RWPE2 (cell line): ENCODE data around the gene FKBP2.
A peak's percentile ranks its signal among the peaks of the same experiment; 100 is the strongest.

Experiments
- ATAC-seq: fragments of 200-7000 bp; cut with Tn5 transposase; 3 replicates; pipeline ENCODE4 v1.9.1; 2021; ENCODE audit warnings: low read depth
- DNase-seq: peaks from one replicate; pipeline ENCODE4 v3.0.0-alpha.2; 2020; ENCODE audit warnings: low spot score
- H3K27ac ChIP-seq: fragments of 450-650 bp; 2 replicates; pipeline ENCODE4 v1.5.1; 2017; ENCODE audit warnings: mild to moderate bottlenecking; ENCODE audit not compliant: poor library complexity, severe bottlenecking
- H3K27me3 ChIP-seq: fragments of 250-450 bp; sonication (Bioruptor Pico); 2 replicates; pipeline ENCODE4 v1.5.1; 2021; ENCODE audit warnings: mild to moderate bottlenecking, moderate library complexity; ENCODE audit not compliant: insufficient read depth, poor library complexity, severe bottlenecking
- H3K36me3 ChIP-seq: fragments of 250-450 bp; sonication (Bioruptor Pico); 2 replicates; pipeline ENCODE4 v1.5.1; 2020; ENCODE audit warnings: low read depth, mild to moderate bottlenecking, moderate library complexity
- H3K4me1 ChIP-seq: fragments of 250-450 bp; sonication (Bioruptor Pico); 2 replicates; pipeline ENCODE4 v1.5.1; 2021; ENCODE audit warnings: mild to moderate bottlenecking, moderate library complexity; ENCODE audit not compliant: insufficient read depth, poor library complexity, severe bottlenecking
- H3K4me3 ChIP-seq: fragments of 250-450 bp; sonication (Bioruptor Pico); 2 replicates; pipeline ENCODE4 v1.5.1; 2021; ENCODE audit warnings: mild to moderate bottlenecking, moderate library complexity; ENCODE audit not compliant: severe bottlenecking
- H3K9me3 ChIP-seq: fragments of 250-450 bp; sonication (Bioruptor Pico); 2 replicates; pipeline ENCODE4 v1.5.1; 2021; ENCODE audit warnings: mild to moderate bottlenecking, moderate library complexity; ENCODE audit not compliant: severe bottlenecking
- CTCF ChIP-seq: fragments of 450-650 bp; IDR thresholded peaks from one replicate; pipeline ENCODE4 v1.5.1; 2017; ENCODE audit warnings: mild to moderate bottlenecking, moderate library complexity; ENCODE audit not compliant: poor library complexity, severe bottlenecking

The FKBP2 gene

GRCh38 chr11:64262271-64263002, 21.5 kb downstream of the FKBP2 start:
- H3K4me3 ChIP-seq = no peak overlapping the region

GRCh38 chr11:64263021-64263946, 22.4 kb downstream of the FKBP2 start:
- TF ChIP-seq CTCF = no peak
- H3K9me3 ChIP-seq = no peaks in the 10 kb centered on the region
- H3K4me3 ChIP-seq = no peak overlapping the region
- H3K36me3 ChIP-seq = peaks cover 65% of the 10 kb centered on the region
- no peak for DNase-seq
- H3K27me3 ChIP-seq = no peaks in the 10 kb centered on the region
- ATAC-seq = peak; percentile 51
- peak overlapping the region; percentile 28 for H3K27ac ChIP-seq
- H3K4me1 ChIP-seq = peaks cover 15% of the 10 kb centered on the region

More at GRCh38 chr11:64262271-64263002, 21.5 kb downstream of the FKBP2 start:
- no peak for ATAC-seq
- Histone ChIP-seq H3K9me3 (no peaks in the 10 kb centered on the region), H3K4me1 (peaks cover 8% of the 10 kb centered on the region), H3K36me3 (peaks cover 74% of the 10 kb centered on the region), H3K27me3 (no peaks in the 10 kb centered on the region), H3K27ac (peak overlapping the region; percentile 28)
- TF ChIP-seq CTCF = no peak
- DNase-seq = no peak

- TF ChIP-seq CTCF = no peak
- Histone ChIP-seq H3K9me3 (no peaks in the 10 kb centered on the region), H3K4me3 (no peak overlapping the region), H3K27me3 (no peaks in the 10 kb centered on the region), H3K4me1 (peaks cover 22% of the 10 kb centered on the region), H3K36me3 (peaks cover 59% of the 10 kb centered on the region), H3K27ac (no peak overlapping the region)
- no peak for ATAC-seq
- DNase-seq = no peak
These were observed 23.0 kb downstream of the FKBP2 start for GRCh38 chr11:64263947-64264317.

GRCh38 chr11:64264371-64264852, 23.5 kb downstream of the FKBP2 start:
- TF ChIP-seq CTCF = no peak
- ATAC-seq = no peak
- H3K9me3 ChIP-seq = no peaks in the 10 kb centered on the region
- no peak for DNase-seq
- H3K27me3 ChIP-seq = no peaks in the 10 kb centered on the region
- H3K36me3 ChIP-seq = peaks cover 54% of the 10 kb centered on the region
- H3K4me1 ChIP-seq = peaks cover 24% of the 10 kb centered on the region
- no peak overlapping the region for H3K4me3 ChIP-seq
- H3K27ac ChIP-seq = no peak overlapping the region
